Measurements from ENCODE around the gene CAPNS2.

DNA sequence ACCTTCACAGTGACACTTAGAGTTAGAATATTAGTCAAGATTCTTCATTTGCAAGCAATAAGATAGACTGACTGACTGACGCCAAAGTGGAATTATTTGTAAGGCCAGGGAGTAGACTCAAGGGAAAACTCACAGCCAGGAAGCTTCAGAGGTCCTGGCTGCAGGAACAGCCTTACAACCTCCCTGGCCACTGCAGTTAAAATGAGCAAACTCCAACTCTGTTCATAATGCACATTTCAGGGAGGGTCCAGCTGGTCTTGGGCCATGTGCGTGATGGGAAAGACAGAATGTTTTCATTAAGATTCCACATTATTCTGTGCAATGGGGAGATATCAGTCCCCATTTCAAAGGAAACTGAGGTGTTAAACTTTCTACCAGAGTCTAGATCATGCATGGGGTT lies 9.9 kb downstream of the CAPNS2 start:
- no peak for TF ChIP-seq SP1 (CRISPR knock-in tag; conservative IDR thresholded peaks at IDR 0.05)
- no peak for TF ChIP-seq ZNF396 (CRISPR knock-in tag; IDR thresholded peaks at IDR 0.05; ENCODE audit: borderline replicate concordance)
- TF ChIP-seq, protein P1, sequence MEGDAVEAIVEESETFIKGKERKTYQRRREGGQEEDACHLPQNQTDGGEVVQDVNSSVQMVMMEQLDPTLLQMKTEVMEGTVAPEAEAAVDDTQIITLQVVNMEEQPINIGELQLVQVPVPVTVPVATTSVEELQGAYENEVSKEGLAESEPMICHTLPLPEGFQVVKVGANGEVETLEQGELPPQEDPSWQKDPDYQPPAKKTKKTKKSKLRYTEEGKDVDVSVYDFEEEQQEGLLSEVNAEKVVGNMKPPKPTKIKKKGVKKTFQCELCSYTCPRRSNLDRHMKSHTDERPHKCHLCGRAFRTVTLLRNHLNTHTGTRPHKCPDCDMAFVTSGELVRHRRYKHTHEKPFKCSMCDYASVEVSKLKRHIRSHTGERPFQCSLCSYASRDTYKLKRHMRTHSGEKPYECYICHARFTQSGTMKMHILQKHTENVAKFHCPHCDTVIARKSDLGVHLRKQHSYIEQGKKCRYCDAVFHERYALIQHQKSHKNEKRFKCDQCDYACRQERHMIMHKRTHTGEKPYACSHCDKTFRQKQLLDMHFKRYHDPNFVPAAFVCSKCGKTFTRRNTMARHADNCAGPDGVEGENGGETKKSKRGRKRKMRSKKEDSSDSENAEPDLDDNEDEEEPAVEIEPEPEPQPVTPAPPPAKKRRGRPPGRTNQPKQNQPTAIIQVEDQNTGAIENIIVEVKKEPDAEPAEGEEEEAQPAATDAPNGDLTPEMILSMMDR (IDR thresholded peaks at IDR 0.05) = no peak
- no peak for TF ChIP-seq ATF1 (CRISPR knock-in tag; IDR thresholded peaks at IDR 0.05)
- TF ChIP-seq, protein P2, sequence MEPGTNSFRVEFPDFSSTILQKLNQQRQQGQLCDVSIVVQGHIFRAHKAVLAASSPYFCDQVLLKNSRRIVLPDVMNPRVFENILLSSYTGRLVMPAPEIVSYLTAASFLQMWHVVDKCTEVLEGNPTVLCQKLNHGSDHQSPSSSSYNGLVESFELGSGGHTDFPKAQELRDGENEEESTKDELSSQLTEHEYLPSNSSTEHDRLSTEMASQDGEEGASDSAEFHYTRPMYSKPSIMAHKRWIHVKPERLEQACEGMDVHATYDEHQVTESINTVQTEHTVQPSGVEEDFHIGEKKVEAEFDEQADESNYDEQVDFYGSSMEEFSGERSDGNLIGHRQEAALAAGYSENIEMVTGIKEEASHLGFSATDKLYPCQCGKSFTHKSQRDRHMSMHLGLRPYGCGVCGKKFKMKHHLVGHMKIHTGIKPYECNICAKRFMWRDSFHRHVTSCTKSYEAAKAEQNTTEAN (CRISPR knock-in tag; IDR thresholded peaks at IDR 0.05) = no peak
- TF ChIP-seq RELA (CRISPR knock-in tag; IDR thresholded peaks at IDR 0.05; ENCODE audit: borderline replicate concordance) = no peak
- TF ChIP-seq, protein P3, sequence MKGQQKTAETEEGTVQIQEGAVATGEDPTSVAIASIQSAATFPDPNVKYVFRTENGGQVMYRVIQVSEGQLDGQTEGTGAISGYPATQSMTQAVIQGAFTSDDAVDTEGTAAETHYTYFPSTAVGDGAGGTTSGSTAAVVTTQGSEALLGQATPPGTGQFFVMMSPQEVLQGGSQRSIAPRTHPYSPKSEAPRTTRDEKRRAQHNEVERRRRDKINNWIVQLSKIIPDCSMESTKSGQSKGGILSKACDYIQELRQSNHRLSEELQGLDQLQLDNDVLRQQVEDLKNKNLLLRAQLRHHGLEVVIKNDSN (CRISPR knock-in tag; IDR thresholded peaks at IDR 0.05) = no peak

All from WTC11 (cell line).